Stimulated activated CD8-positive, alpha-beta memory T cell treated with anti-CD3 and anti-CD28 coated beads, Interleukin-12 subunit alpha, Interleukin-12 subunit beta, amount 100 ng/mL, for 24 hours (primary cell): ENCODE measurements around the gene C11orf21.

Experiments used
- DNase-seq: peaks from one replicate; pipeline ENCODE4 v3.0.0-alpha.2; 2020; ENCODE audit errors: extremely low read depth

C11orf21 gene

GRCh38 chr11:2320568-2321310 is 19.0 kb upstream of the C11orf21 start:
- no peak for DNase-seq

- no peak for DNase-seq
Measured at GRCh38 chr11:2319791-2320472, 18.2 kb upstream of the C11orf21 start.

GRCh38 chr11:2318707-2319106 is 17.0 kb upstream of the C11orf21 start:
- no peak for DNase-seq

- no peak for DNase-seq
Measured at GRCh38 chr11:2318123-2318522, 16.4 kb upstream of the C11orf21 start.

- DNase-seq: no peak
Measured at GRCh38 chr11:2317354-2318050, 15.8 kb upstream of the C11orf21 start.

- no peak for DNase-seq
Measured at GRCh38 chr11:2316963-2317244, 15.2 kb upstream of the C11orf21 start.

- no peak for DNase-seq
Measured at GRCh38 chr11:2316169-2316962, 14.6 kb upstream of the C11orf21 start.

- DNase-seq: no peak
Measured at GRCh38 chr11:2315395-2316168, 13.9 kb upstream of the C11orf21 start.

GRCh38 chr11:2314525-2315394 is 13.0 kb upstream of the C11orf21 start:
- DNase-seq: no peak

GRCh38 chr11:2314136-2314524 is 12.4 kb upstream of the C11orf21 start:
- DNase-seq: no peak

GRCh38 chr11:2313051-2313951 is 11.6 kb upstream of the C11orf21 start:
- no peak for DNase-seq

- no peak for DNase-seq
Measured at GRCh38 chr11:2312232-2313042, 10.7 kb upstream of the C11orf21 start.

- DNase-seq: no peak
Measured at GRCh38 chr11:2311353-2312133, 9.8 kb upstream of the C11orf21 start.

- DNase-seq: no peak
Measured at GRCh38 chr11:2310786-2311352, 9.2 kb upstream of the C11orf21 start.

- DNase-seq: no peak
Measured at GRCh38 chr11:2310073-2310785, 8.5 kb upstream of the C11orf21 start.

- no peak for DNase-seq
Measured at GRCh38 chr11:2309251-2310072, 7.7 kb upstream of the C11orf21 start.
